Omental fat pad (tissue), 4 donors: Measurements from ENCODE around the gene CDH23. TPM values are rescaled to one million over a fixed set of nuclear protein-coding genes. Genes with fewer than 3 reads are reported as not detected.

Experiments used
- ATAC-seq: fragments of 150-250 bp; one replicate; pipeline ENCODE4 v1.9.1; 2016; ENCODE audit warnings: mild to moderate bottlenecking, moderate library complexity; ENCODE audit not compliant: low FRiP score
- DNase-seq: peaks from one replicate; pipeline ENCODE4 v3.0.0-alpha.2; 2019; ENCODE audit warnings: low spot score
- CTCF ChIP-seq, 3 donors: fragments of 450-650 bp; IDR thresholded peaks; one replicate each; pipeline ENCODE4 v1.5.1; 2016 to 2017; ENCODE audit warnings: antibody characterized with exemption in 3 of 3, mild to moderate bottlenecking in 3 of 3, moderate library complexity in 2 of 3
- total RNA-seq, 4 donors: library from RNA; depleted of rRNA; stranded (reverse); fragments of >200 nt; gene quantifications; one replicate each; pipeline ENCODE4 v1.1.0, GENCODE V29; 2016

Gene CDH23
- total RNA-seq, 4 donors from 2014 or later: 25.3 to 41.9 (median 34.4) TPM

GRCh38 chr10:71511206-71511605, 114.5 kb downstream of the CDH23 start:
- no peak for ATAC-seq

GRCh38 chr10:71512312-71512711, 115.6 kb downstream of the CDH23 start:
- TF ChIP-seq CTCF (IDR thresholded peaks at IDR 0.05): no peak

More at GRCh38 chr10:71511206-71511605, 114.5 kb downstream of the CDH23 start:
- DNase-seq: no peak
- no peak for TF ChIP-seq CTCF (IDR thresholded peaks at IDR 0.05)

GRCh38 chr10:71512761-71513539, 116.2 kb downstream of the CDH23 start:
- DNase-seq (no peak), ATAC-seq (no peak)
- TF ChIP-seq CTCF (IDR thresholded peaks at IDR 0.05): no peak

More at GRCh38 chr10:71512312-71512711, 115.6 kb downstream of the CDH23 start:
- DNase-seq (no peak), ATAC-seq (no peak)

- TF ChIP-seq CTCF (IDR thresholded peaks at IDR 0.05): no peak
- no peak for ATAC-seq
- no peak for DNase-seq
Measured at GRCh38 chr10:71513540-71513853, 116.8 kb downstream of the CDH23 start.

- no peak for TF ChIP-seq CTCF (IDR thresholded peaks at IDR 0.05)
- no peak for ATAC-seq
- no peak for DNase-seq
Measured at GRCh38 chr10:71513936-71514335, 117.2 kb downstream of the CDH23 start.

GRCh38 chr10:71515531-71516172, 118.9 kb downstream of the CDH23 start:
- ATAC-seq: no peak
- TF ChIP-seq CTCF (IDR thresholded peaks at IDR 0.05): no peak

GRCh38 chr10:71516890-71517289, 120.2 kb downstream of the CDH23 start:
- DNase-seq (no peak), ATAC-seq (no peak)
- no peak for TF ChIP-seq CTCF (IDR thresholded peaks at IDR 0.05)

More at GRCh38 chr10:71515531-71516172, 118.9 kb downstream of the CDH23 start:
- no peak for DNase-seq
